CMK (cell line): ENCODE results near the gene GSDME.

ENCODE experiments used
- DNase-seq: peaks from one replicate; pipeline ENCODE4 v3.0.0-alpha.2; 2010; ENCODE audit warnings: low read depth

GSDME gene

GRCh38 chr7:24722386-24723177 is 34.7 kb downstream of the GSDME start:
- DNase-seq, result no peak

GRCh38 chr7:24721481-24722001 is 35.7 kb downstream of the GSDME start:
- DNase-seq, result no peak

- DNase-seq, result no peak
These were observed 37.0 kb downstream of the GSDME start for GRCh38 chr7:24720283-24720682.

DNA sequence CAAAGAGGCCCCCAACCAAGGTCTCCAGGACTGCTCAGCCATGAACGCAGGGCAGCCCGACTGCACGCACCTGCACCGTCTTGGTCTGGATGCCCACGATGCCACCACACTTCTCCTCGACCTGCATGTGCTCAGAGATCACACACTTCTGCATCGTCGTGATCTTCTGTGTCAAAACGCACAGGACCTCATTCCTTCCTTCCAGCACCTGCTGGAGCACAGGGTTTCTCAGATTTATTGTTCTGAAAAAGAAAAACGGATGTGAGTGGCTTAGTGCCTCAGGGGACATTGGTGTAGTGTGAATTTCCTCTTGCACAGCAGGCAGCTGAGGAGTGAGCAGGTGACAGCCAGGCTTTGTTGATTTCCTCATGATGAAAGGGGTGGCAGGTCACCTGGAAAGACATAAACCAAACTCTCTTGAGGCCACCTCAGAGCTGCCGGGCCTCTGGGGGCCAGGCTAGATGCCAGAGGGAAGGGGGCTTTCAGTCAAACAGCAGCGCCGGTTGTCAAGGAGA is 38.2 kb downstream of the GSDME start:
- no peak for DNase-seq

GRCh38 chr7:24718431-24718831 is 38.8 kb downstream of the GSDME start:
- DNase-seq, result no peak

DNA sequence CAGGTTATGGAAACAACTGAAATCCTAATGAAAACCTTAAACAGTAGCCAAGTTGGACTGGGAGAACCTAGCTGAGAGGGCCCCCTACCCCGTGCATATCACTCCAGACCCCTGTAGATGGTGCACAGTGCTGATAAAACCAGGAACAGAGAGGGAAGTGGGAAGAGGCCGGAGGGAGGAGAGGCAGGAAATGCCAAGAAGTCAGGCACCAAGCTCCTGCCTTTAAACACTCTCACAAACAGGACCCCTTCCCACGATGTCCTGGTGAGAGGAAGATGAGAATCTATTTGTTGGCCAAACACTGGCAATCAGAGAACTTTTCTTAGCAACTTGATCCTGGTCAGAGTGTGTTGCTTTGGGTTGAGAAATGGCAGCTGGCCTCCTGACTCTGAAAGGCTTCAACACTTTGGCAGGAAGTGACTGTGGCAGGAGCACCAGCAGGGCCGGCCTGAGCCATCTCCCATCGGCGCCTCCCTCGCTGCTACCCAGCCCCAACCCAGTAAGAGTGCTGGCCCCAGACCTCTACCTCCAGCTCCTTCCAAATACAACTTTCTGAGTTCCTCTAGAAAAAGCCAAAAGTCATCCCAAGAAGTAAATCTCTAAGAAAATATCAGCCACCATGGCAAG is 39.5 kb downstream of the GSDME start:
- DNase-seq, result no peak

- no peak for DNase-seq
These were observed 40.0 kb downstream of the GSDME start for GRCh38 chr7:24717247-24717622.

GRCh38 chr7:24716480-24717246 is 40.6 kb downstream of the GSDME start:
- DNase-seq, result no peak

GRCh38 chr7:24715661-24716479 is 41.4 kb downstream of the GSDME start:
- no peak for DNase-seq

GRCh38 chr7:24715171-24715570 is 42.1 kb downstream of the GSDME start:
- DNase-seq, result no peak

GRCh38 chr7:24714676-24715010 is 42.6 kb downstream of the GSDME start:
- no peak for DNase-seq

DNA sequence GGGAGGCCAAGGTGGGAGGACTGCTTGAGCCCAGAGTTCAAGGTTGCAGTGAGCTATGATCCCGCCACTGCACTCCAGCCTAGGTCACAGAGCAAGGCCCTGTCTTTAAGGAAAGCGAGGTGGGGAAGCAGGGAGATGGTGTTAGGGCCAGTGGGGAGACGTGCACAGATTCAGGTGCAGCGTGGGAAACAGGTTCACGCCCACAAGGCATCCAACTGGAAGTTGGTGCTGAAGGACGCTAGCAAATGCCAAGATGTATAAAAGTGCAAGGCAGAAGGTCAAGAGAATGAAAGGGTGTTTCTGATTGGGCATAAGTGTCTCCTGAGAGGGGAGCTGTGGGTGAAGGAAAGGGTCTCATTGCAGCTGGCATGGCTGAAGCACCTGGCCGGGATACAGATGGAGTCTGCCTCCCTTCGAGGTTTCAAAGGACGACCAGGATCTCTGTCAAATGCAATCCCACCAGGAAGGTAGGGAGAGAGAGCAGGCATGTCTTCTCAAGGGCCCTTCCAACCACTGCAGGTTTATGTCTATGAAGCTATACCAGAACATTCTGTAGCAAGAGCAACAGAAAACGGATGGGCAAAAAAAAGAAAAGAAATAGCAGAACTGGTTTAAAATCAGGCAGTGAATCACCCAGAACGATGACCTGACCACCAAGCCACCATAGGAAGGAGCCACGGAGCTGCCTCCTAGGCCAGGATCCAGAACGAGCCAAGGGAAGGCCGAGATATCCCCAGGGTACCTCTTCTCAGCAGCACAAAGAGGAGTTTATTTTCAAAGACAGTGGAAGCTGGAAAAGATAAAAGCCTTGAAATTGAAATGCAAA is 43.2 kb downstream of the GSDME start:
- no peak for DNase-seq

DNA sequence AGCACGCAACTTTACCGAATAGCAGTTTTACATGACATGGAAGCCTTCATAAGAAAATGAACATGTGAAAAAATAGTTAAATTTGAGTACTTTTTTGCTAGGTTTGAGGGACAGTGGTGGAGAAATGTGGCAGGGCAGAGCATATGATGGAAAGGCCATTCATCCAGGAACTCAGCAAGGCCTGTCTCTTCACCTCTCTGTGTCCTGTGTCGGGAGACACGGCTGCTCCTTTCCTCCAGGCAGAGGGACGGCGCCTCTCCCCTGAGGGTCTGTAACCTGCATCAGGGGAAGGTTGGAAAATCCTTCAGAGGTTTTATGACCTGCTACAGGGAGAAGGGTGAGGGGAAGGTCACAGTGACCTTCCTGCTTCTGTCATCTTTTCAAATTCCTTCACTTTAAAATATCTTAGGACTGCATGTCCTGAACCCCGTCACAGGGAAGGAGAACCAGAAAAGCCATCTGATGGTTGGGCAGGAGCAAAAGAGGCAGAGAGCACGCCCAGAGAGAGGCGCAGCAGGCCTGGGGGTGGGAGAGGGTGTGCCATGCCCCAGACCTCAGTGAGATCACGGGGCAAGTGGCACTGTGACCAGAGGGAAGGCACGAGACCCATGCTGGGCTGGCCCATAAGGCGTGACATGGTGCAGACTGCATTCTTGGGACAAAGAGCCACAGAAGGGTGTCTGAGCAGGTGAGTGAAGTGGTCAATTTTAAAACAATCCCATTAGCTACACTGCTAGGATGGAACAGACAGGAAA is 44.0 kb downstream of the GSDME start:
- no peak for DNase-seq

GRCh38 chr7:24709585-24710360 is 47.5 kb downstream of the GSDME start:
- DNase-seq, result no peak

DNA sequence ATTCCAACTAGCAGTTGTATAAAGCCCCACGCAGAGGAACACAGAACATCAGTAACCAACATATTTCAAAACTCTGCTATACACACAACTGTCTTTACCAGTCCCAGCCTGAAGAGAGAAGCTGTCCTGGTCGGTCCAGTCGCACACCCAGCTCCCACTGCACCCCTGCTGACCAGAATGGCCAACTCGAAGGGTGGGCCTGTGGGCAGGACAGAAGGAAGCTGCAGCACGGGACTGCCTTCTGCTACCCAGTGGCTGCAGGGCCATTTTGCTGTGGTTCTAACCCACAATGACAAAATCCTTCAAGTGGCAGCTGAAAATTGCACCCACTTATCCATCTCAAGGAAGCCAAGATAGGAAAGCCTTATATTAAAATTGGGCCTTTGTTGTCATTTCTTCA is 48.2 kb downstream of the GSDME start:
- DNase-seq, result no peak

DNA sequence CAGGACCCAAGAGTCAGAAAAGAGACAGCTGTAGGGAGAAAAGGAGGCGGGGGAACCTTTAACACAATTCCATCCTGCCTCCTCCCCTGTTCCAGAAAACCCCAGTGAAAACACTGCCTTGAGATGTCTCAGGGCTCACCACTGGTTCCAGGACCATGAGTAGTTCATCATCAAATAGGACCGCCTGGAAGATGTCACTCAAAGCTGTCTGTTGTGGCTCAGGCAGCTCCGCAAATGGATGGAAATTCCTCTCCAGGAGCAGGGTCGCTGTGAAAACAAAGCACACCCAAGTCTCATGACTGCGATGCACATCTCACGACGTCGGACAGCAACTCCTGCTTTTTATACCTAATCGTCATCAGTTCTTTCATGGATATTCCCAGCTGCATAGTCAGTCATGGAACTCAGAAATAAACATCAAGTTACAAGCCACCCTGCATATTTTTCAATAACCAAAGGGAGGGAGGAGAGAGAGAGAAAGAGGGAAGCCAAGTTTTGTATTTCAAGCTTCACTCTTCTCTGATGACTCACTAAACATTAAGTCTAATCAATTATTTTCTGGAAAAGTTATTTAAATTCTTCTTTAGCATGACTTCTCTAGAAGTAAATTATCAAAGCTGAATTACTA is 49.2 kb downstream of the GSDME start:
- DNase-seq, result no peak

- DNase-seq, result no peak
These were observed 50.8 kb downstream of the GSDME start for GRCh38 chr7:24706211-24707170.

DNA sequence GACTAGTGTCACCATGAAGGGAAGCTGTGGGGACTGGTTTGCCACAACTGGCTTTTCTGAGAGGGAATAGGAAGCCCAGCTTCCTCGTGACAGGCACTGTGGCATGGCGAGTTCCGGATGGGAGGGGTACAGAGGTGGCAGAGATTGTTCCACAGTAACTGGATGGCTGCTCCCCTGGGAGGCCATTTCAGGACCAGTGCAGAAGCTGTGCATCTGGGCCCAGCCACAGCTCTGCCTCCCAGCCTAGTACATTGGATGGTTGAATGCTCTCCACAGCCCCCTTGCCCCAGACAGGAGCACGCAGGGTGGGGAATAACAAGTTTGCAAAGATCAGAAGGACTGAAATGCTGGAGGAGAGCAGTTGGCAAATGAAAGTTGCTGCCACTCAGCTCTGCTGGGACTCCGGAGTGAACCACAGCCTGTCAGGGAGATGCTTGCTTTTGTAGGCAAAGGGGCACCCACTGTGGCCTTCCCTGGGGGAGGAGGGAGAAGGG is 51.8 kb downstream of the GSDME start:
- DNase-seq, result peak; percentile 14
